Measurements from ENCODE around the gene KLHDC7B.

KLHDC7B gene

GRCh38 chr22:50548921-50549790, 3.5 kb downstream of the KLHDC7B start:
- TF ChIP-seq, protein P1, sequence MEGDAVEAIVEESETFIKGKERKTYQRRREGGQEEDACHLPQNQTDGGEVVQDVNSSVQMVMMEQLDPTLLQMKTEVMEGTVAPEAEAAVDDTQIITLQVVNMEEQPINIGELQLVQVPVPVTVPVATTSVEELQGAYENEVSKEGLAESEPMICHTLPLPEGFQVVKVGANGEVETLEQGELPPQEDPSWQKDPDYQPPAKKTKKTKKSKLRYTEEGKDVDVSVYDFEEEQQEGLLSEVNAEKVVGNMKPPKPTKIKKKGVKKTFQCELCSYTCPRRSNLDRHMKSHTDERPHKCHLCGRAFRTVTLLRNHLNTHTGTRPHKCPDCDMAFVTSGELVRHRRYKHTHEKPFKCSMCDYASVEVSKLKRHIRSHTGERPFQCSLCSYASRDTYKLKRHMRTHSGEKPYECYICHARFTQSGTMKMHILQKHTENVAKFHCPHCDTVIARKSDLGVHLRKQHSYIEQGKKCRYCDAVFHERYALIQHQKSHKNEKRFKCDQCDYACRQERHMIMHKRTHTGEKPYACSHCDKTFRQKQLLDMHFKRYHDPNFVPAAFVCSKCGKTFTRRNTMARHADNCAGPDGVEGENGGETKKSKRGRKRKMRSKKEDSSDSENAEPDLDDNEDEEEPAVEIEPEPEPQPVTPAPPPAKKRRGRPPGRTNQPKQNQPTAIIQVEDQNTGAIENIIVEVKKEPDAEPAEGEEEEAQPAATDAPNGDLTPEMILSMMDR (IDR thresholded peaks at IDR 0.05; ENCODE audit: insufficient read depth, low read length, missing control alignments): no peak
- ChIA-PET CTCF (interaction anchor here (2.5 kb wide), 3 partner anchors 11 to 14 kb away, joined by 10 to 16 read pairs (median 15); partner anchors contain the start of gene SYCE3), POLR2A (no interaction called here)
- H3K4me3 ChIP-seq (ENCODE audit: low read depth, low read length): no peak overlapping the region
- DNase-seq (ENCODE audit: low read depth, low spot score): no peak

DNA sequence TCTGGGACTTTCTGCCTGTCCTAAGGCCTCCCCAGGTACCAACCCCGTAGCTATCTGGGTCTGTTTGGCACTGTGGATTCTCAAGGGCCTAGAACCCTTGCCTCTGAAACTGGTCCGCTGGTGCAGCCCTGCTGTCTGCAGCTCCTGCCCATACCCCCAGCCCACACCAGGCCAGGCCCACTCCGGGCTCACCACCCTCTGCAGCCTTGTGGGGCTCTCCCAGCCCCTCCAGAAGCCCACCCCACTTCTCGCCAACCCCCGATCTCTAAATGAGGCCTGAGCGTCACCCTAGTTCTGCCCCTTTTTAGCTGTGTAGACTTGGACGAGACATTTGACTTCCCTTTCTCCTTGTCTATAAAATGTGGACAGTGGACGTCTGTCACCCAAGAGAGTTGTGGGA, 4.7 kb downstream of the KLHDC7B start:
- no peak for DNase-seq (ENCODE audit: low read depth, low spot score)
- TF ChIP-seq, protein P1 (IDR thresholded peaks at IDR 0.05; ENCODE audit: insufficient read depth, low read length, missing control alignments): no peak
- CTCF ChIA-PET: interaction anchor here (1.6 to 2.5 kb wide), 3 partner anchors 10 to 70 kb away, joined by 4 to 16 read pairs (median 10); partner anchors contain the start of gene SYCE3
- H3K4me3 ChIP-seq (ENCODE audit: low read depth, low read length): no peak overlapping the region
- POLR2A ChIA-PET: interaction anchor here (1.0 kb wide), 1 partner anchor 25 kb away, joined by 3 read pairs; the partner anchor contains the start of gene SCO2

DNA sequence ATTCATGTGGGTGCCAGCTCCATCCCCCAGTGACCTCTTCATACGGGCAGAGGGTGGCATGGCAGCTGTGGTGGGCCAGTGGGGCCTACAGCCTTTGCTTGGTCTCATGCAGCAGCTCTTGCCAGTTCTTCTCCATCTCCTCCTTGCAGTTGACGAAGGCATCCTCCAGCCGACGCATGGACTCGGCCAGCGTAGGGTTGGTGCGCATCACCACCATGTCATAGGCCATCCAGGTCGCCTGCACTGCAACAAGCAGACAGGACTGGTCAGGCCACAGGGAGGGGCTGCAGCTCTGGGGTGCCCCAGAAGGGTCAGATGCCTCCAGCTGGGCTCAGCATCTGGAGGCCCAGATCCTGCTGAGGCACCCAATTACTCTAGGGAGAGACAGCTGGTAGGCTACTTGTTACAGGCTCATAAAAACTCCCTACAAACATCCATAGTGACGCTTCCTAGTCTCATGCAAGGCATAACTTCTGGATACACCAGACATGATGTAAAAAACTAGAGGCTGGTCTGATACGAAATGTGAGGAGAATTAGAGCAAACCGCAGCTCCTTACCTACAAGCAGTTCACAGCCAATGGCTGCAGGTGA, 5.6 kb downstream of the KLHDC7B start:
- ChIA-PET POLR2A (interaction anchor here (1.0 kb wide), 1 partner anchor 26 kb away, joined by 3 read pairs; the partner anchor contains the start of gene SCO2), CTCF (interaction anchor here (1.6 to 2.5 kb wide), 3 partner anchors 9 to 69 kb away, joined by 4 to 16 read pairs (median 10); partner anchors contain the start of gene SYCE3)
- TF ChIP-seq, protein P1 (IDR thresholded peaks at IDR 0.05; ENCODE audit: insufficient read depth, low read length, missing control alignments): no peak
- DNase-seq (ENCODE audit: low read depth, low spot score): no peak
- H3K4me3 ChIP-seq (ENCODE audit: low read depth, low read length): no peak overlapping the region

DNA sequence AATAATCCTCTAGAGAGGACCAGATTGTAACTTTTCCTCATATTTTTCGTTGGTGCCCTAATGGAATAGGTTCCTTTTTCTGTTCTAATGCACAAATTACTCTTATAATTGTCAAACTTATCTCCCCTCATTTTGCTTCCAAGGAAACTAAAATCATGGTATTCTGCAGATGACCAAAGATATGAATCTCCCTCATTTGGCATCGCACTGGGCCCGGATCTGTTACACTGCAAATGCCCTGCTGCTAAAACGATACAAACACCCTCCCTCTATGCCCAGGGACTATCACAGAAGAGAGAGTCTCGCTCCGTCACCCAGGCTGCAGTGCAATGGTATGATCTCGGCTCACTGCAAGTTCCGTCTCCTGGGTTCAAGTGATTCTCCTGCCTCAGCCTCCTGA, 7.6 kb downstream of the KLHDC7B start:
- TF ChIP-seq, protein P1 (IDR thresholded peaks at IDR 0.05; ENCODE audit: insufficient read depth, low read length, missing control alignments): no peak
- no peak overlapping the region for H3K4me3 ChIP-seq (ENCODE audit: low read depth, low read length)
- ChIA-PET CTCF (interaction anchor here (1.5 kb wide), 1 partner anchor 9 kb away, joined by 6 read pairs; the partner anchor contains the start of gene SYCE3), POLR2A (no interaction called here)
- no peak for DNase-seq (ENCODE audit: low read depth, low spot score)

GRCh38 chr22:50556703-50557102, 11.0 kb downstream of the KLHDC7B start:
- POLR2A ChIA-PET: no interaction called here
- TF ChIP-seq, protein P1 (IDR thresholded peaks at IDR 0.05; ENCODE audit: insufficient read depth, low read length, missing control alignments): no peak
- CTCF ChIA-PET: interaction anchor here (1.0 to 3.8 kb wide), 6 partner anchors 8 to 28 kb away, joined by 3 to 20 read pairs (median 4); partner anchors contain the start of genes CHKB, KLHDC7B and SYCE3
- no peak for DNase-seq (ENCODE audit: low read depth, low spot score)
- no peak overlapping the region for H3K4me3 ChIP-seq (ENCODE audit: low read depth, low read length)

GRCh38 chr22:50560034-50560433, 14.3 kb downstream of the KLHDC7B start:
- no peak overlapping the region for H3K4me3 ChIP-seq (ENCODE audit: low read depth, low read length)
- TF ChIP-seq, protein P1 (IDR thresholded peaks at IDR 0.05; ENCODE audit: insufficient read depth, low read length, missing control alignments): no peak
- ChIA-PET CTCF (interaction anchor here (0.7 to 2.5 kb wide), 7 partner anchors 9 to 62 kb away, joined by 3 to 10 read pairs (median 3); partner anchors contain the start of gene SCO2), POLR2A (no interaction called here)
- DNase-seq (ENCODE audit: low read depth, low spot score): no peak

Data from AG04449 (cell line).